GM12891 (cell line): Measurements from ENCODE around the gene HRC.

Experiments
- POLR2A ChIP-seq: IDR thresholded peaks from 2 replicates; pipeline ENCODE4 v1.6.1; 2011; ENCODE audit warnings: low read depth, low read length, control low read depth
- POLR2AphosphoS5 ChIP-seq: IDR thresholded peaks from 2 replicates; pipeline ENCODE4 v1.6.1; 2011; ENCODE audit warnings: low read depth, low read length, control low read depth
- POU2F2 ChIP-seq: IDR thresholded peaks from 2 replicates; pipeline ENCODE4 v1.6.1; 2011; ENCODE audit warnings: low read depth, mild to moderate bottlenecking, control low read depth, low read length, moderate library complexity
- SPI1 ChIP-seq: IDR thresholded peaks from 2 replicates; pipeline ENCODE4 v1.6.1; 2011; ENCODE audit warnings: low read depth, low read length, control low read depth

DNA sequence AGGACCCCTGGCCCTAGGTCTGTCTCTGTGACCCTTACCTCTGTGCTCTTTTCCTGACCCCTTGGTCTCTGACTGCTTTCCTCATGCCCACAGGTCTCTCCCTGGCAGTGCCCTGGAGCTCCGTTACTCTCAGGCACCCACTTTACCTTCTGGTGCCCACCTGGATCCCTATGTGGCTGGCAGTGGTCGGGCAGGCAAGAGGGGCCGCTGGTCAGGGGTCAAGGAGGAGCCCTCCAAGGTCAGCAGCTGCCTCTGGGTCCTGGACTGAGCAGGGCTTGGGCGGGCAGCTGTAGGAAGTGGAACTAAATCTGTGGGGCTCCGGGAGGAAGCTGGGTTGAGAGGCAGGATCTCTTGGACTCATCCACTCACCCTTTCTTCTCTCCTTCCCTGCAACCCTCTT, 19.5 kb downstream of the HRC start:
- no peak for TF ChIP-seq POLR2AphosphoS5
- no peak for TF ChIP-seq POU2F2
- no peak for TF ChIP-seq POLR2A
- TF ChIP-seq SPI1 = no peak
